Brain microvascular endothelial cell (primary cell): ENCODE data around the gene THOC6.
A peak's percentile ranks its signal among the peaks of the same experiment; 100 is the strongest.

ENCODE experiments used
- DNase-seq: peaks from one replicate; pipeline ENCODE4 v3.0.0-alpha.2; 2020
- H3K27ac ChIP-seq: fragments of 250-450 bp; sonication (Bioruptor Pico); 2 replicates; pipeline ENCODE4 v1.5.1; 2020; ENCODE audit warnings: mild to moderate bottlenecking, moderate library complexity
- H3K27me3 ChIP-seq: fragments of 250-450 bp; sonication (Bioruptor Pico); replicated peaks from 2 replicates; pipeline ENCODE4 v1.5.1; 2020; ENCODE audit warnings: mild to moderate bottlenecking
- H3K36me3 ChIP-seq: fragments of 250-450 bp; sonication (Bioruptor Pico); replicated peaks from 2 replicates; pipeline ENCODE4 v1.5.1; 2020; ENCODE audit warnings: mild to moderate bottlenecking
- H3K4me3 ChIP-seq: 2 replicates; pipeline ENCODE4 v1.5.1; 2011; ENCODE audit warnings: low read depth, mild to moderate bottlenecking, control low read depth, low read length, moderate library complexity
- CTCF ChIP-seq: IDR thresholded peaks from 2 replicates; pipeline ENCODE4 v1.5.1; 2011; ENCODE audit warnings: low read depth, mild to moderate bottlenecking, moderate library complexity, low read length, control low read depth, inconsistent platforms; ENCODE audit errors: missing control alignments
- in situ Hi-C: cut with HindIII; loops from 2 replicates; pipeline ENCODE4 v1.10.0; 2017; ENCODE audit warnings: low sequenced_read_pairs, low pct_ligation_motif_present

Gene THOC6

GRCh38 chr16:3023669-3024478 is at the start of gene THOC6, which contains the start of gene HCFC1R1:
Gene THOC6 (plus strand): TSS chr16:3024035. CDS start chr16:3024327, 292 bp downstream.
Gene HCFC1R1 (minus strand): TSS chr16:3023942. CDS start chr16:3023941, 1 bp downstream.
- Histone ChIP-seq H3K4me3 (peak within 1 kb of the TSS; percentile 95), H3K36me3 (peaks cover 17% of the 10 kb centered on the region), H3K27me3 (peaks cover under 1% of the 10 kb centered on the region), H3K27ac (peak within 1 kb of the TSS; percentile 97)
- no peak for TF ChIP-seq CTCF
- in situ Hi-C loops = no loop called here
- peak; percentile 96 for DNase-seq

GRCh38 chr16:2974319-2975056 is 49.3 kb upstream of the THOC6 start:
- no peak overlapping the region for H3K27ac ChIP-seq
- no peak for DNase-seq
- no peaks in the 10 kb centered on the region for H3K36me3 ChIP-seq
- H3K27me3 ChIP-seq = no peaks in the 10 kb centered on the region
- H3K4me3 ChIP-seq = no peak overlapping the region
- in situ Hi-C loops = no loop called here
- TF ChIP-seq CTCF = no peak

GRCh38 chr16:2975161-2975795 is 48.6 kb upstream of the THOC6 start:
- no peak for TF ChIP-seq CTCF
- H3K27me3 ChIP-seq = no peaks in the 10 kb centered on the region
- H3K27ac ChIP-seq = no peak overlapping the region
- DNase-seq = no peak
- H3K4me3 ChIP-seq = no peak overlapping the region
- no peaks in the 10 kb centered on the region for H3K36me3 ChIP-seq
- in situ Hi-C loops = no loop called here

GRCh38 chr16:2976201-2976600 is 47.6 kb upstream of the THOC6 start:
- Histone ChIP-seq H3K27me3 (no peaks in the 10 kb centered on the region), H3K36me3 (no peaks in the 10 kb centered on the region), H3K4me3 (no peak overlapping the region), H3K27ac (no peak overlapping the region)
- TF ChIP-seq CTCF = no peak
- in situ Hi-C loops = no loop called here
- DNase-seq = no peak

GRCh38 chr16:2976673-2977072 is 47.2 kb upstream of the THOC6 start:
- Histone ChIP-seq H3K27me3 (no peaks in the 10 kb centered on the region), H3K27ac (no peak overlapping the region), H3K4me3 (no peak overlapping the region), H3K36me3 (no peaks in the 10 kb centered on the region)
- DNase-seq = no peak
- in situ Hi-C loops = no loop called here
- no peak for TF ChIP-seq CTCF
